Measurements from ENCODE around the gene SCARB2. TPM values are rescaled to one million over a fixed set of nuclear protein-coding genes. Genes with fewer than 3 reads are reported as not detected.
A peak's percentile ranks its signal among the peaks of the same experiment; 100 is the strongest.

SCARB2 gene
- total RNA-seq, 2 experiments from 2014 or later: 34.4 to 36.0 TPM

GRCh38 chr4:76210452-76210851 lies 3.2 kb downstream of the SCARB2 start:
- no peak for DNase-seq
- peaks cover 47% of the 10 kb centered on the region for H3K4me1 ChIP-seq (ENCODE audit: insufficient read depth, low read length)
- H3K9me3 ChIP-seq (ENCODE audit: control insufficient read depth in 1 of 2, insufficient read depth in 1 of 2, low read length in 2 of 2): no peaks in the 10 kb centered on the region
- TF ChIP-seq CTCF (IDR thresholded peaks at IDR 0.05): no peak
- H3K4me1 Mint-ChIP-seq (ENCODE audit: low read depth): peaks cover 84% of the 10 kb centered on the region
- intact Hi-C loops (cut with DNase I, micrococcal nuclease): loop anchor here in 1 of 2 experiments (2.0 to 10.0 kb wide), 6 partner anchors 60 to 947 kb away; partner anchors contain the start of genes CCNG2, CCNI and CDKL2
- no peaks in the 10 kb centered on the region for H3K36me3 ChIP-seq (ENCODE audit: insufficient read depth, low read length)
- CTCF ChIA-PET: interaction anchor here (1.5 to 1.7 kb wide), 2 partner anchors 30 to 167 kb away, joined by 3 to 5 read pairs; no protein-coding TSS in a partner anchor
- POLR2A ChIA-PET: no interaction called here
- no peaks in the 10 kb centered on the region for H3K9me3 Mint-ChIP-seq
- no peak for ATAC-seq (ENCODE audit: poor library complexity)
- H3K36me3 Mint-ChIP-seq (ENCODE audit: low read depth): peaks cover 13% of the 10 kb centered on the region
- H3K4me3 Mint-ChIP-seq: no peak overlapping the region
- peak overlapping the region in 1 of 2 donors; percentile 16 for H3K27ac ChIP-seq (ENCODE audit: low read depth in 1 of 2, low read length in 2 of 2)
- H3K27me3 Mint-ChIP-seq: no peaks in the 10 kb centered on the region
- H3K4me3 ChIP-seq (ENCODE audit: low read length): no peak overlapping the region
- H3K27me3 ChIP-seq (ENCODE audit: control insufficient read depth in 1 of 2, insufficient read depth in 2 of 2, low read length in 2 of 2): no peaks in the 10 kb centered on the region
- peak overlapping the region; percentile 43 for H3K27ac Mint-ChIP-seq

GRCh38 chr4:76209881-76210280 lies 3.7 kb downstream of the SCARB2 start:
- ChIA-PET POLR2A (no interaction called here), CTCF (interaction anchor here (1.4 to 1.5 kb wide), 2 partner anchors 10 to 168 kb away, joined by 3 to 4 read pairs; no protein-coding TSS in a partner anchor)
- no peak for ATAC-seq (ENCODE audit: poor library complexity)
- Histone ChIP-seq H3K27me3 (ENCODE audit: control insufficient read depth in 1 of 2, insufficient read depth in 2 of 2, low read length in 2 of 2) (no peaks in the 10 kb centered on the region), H3K4me3 (ENCODE audit: low read length) (no peak overlapping the region), H3K27ac (ENCODE audit: low read depth in 1 of 2, low read length in 2 of 2) (no peak overlapping the region), H3K9me3 (ENCODE audit: control insufficient read depth in 1 of 2, insufficient read depth in 1 of 2, low read length in 2 of 2) (no peaks in the 10 kb centered on the region), H3K4me1 (ENCODE audit: insufficient read depth, low read length) (peaks cover 41% of the 10 kb centered on the region), H3K36me3 (ENCODE audit: insufficient read depth, low read length) (no peaks in the 10 kb centered on the region)
- H3K4me1 Mint-ChIP-seq (ENCODE audit: low read depth): peaks cover 81% of the 10 kb centered on the region
- intact Hi-C loops (cut with DNase I, micrococcal nuclease): loop anchor here in 1 of 2 experiments (2.0 to 10.0 kb wide), 6 partner anchors 59 to 947 kb away; partner anchors contain the start of genes CCNG2, CCNI and CDKL2
- no peak overlapping the region for H3K4me3 Mint-ChIP-seq
- no peaks in the 10 kb centered on the region for H3K27me3 Mint-ChIP-seq
- no peak for TF ChIP-seq CTCF (IDR thresholded peaks at IDR 0.05)
- H3K27ac Mint-ChIP-seq: no peak overlapping the region
- no peak for DNase-seq
- no peaks in the 10 kb centered on the region for H3K9me3 Mint-ChIP-seq
- peaks cover 14% of the 10 kb centered on the region for H3K36me3 Mint-ChIP-seq (ENCODE audit: low read depth)

- intact Hi-C loops (cut with DNase I, micrococcal nuclease): no loop called here
- Histone ChIP-seq H3K27ac (ENCODE audit: low read depth in 1 of 2, low read length in 2 of 2) (no peak overlapping the region), H3K4me1 (ENCODE audit: insufficient read depth, low read length) (peaks cover 29% of the 10 kb centered on the region), H3K27me3 (ENCODE audit: control insufficient read depth in 1 of 2, insufficient read depth in 2 of 2, low read length in 2 of 2) (no peaks in the 10 kb centered on the region), H3K9me3 (ENCODE audit: control insufficient read depth in 1 of 2, insufficient read depth in 1 of 2, low read length in 2 of 2) (no peaks in the 10 kb centered on the region), H3K4me3 (ENCODE audit: low read length) (no peak overlapping the region), H3K36me3 (ENCODE audit: insufficient read depth, low read length) (no peaks in the 10 kb centered on the region)
- peak in 1 of 14 experiments; percentile 36 for DNase-seq
- no peak for ATAC-seq (ENCODE audit: poor library complexity)
- CTCF ChIA-PET: interaction anchor here (1.4 kb wide), 1 partner anchor 8 kb away, joined by 4 read pairs; no protein-coding TSS in a partner anchor
- no peak for TF ChIP-seq CTCF (IDR thresholded peaks at IDR 0.05)
- H3K4me3 Mint-ChIP-seq: peak overlapping the region; percentile 11
- peak overlapping the region; percentile 12 for H3K27ac Mint-ChIP-seq
- H3K9me3 Mint-ChIP-seq: no peaks in the 10 kb centered on the region
- peaks cover 75% of the 10 kb centered on the region for H3K4me1 Mint-ChIP-seq (ENCODE audit: low read depth)
- POLR2A ChIA-PET: no interaction called here
- peaks cover 18% of the 10 kb centered on the region for H3K36me3 Mint-ChIP-seq (ENCODE audit: low read depth)
- H3K27me3 Mint-ChIP-seq: no peaks in the 10 kb centered on the region
Measured at GRCh38 chr4:76208005-76208765, 5.4 kb downstream of the SCARB2 start.

All from CD4-positive, alpha-beta T cell (primary cell).